HL-60 (cell line): ENCODE data around the gene AKT3.

Experiments used
- DNase-seq, 2 experiments: peaks; one replicate each; pipeline ENCODE4 v3.0.0-alpha.2; 2010 to 2020; ENCODE audit warnings: low read depth in 1 of 2, low spot score in 1 of 2
- H3K27ac ChIP-seq: fragments of 250-450 bp; sonication (Bioruptor Pico); replicated peaks from 2 replicates; pipeline ENCODE4 v1.5.1; 2020; ENCODE audit warnings: mild to moderate bottlenecking, moderate library complexity
- H3K27me3 ChIP-seq: fragments of 250-450 bp; sonication (Bioruptor Pico); 2 replicates; pipeline ENCODE4 v1.5.1; 2021; ENCODE audit warnings: mild to moderate bottlenecking, moderate library complexity; ENCODE audit not compliant: insufficient read depth, poor library complexity, severe bottlenecking
- H3K4me3 ChIP-seq: replicated peaks from 2 replicates; pipeline ENCODE4 v1.5.1; 2011; ENCODE audit warnings: mild to moderate bottlenecking, control low read depth, low read length; ENCODE audit not compliant: insufficient read depth
- CTCF ChIP-seq: IDR thresholded peaks from one replicate; pipeline ENCODE4 v1.5.1; 2011; ENCODE audit warnings: low read length, control low read depth, inconsistent platforms; ENCODE audit not compliant: insufficient read depth
- GABPA ChIP-seq: IDR thresholded peaks from 2 replicates; pipeline ENCODE4 v1.6.1; 2012; ENCODE audit warnings: low read depth
- POLR2AphosphoS5 ChIP-seq: IDR thresholded peaks from 2 replicates; pipeline ENCODE4 v1.6.1; 2012; ENCODE audit warnings: low read depth
- REST ChIP-seq: IDR thresholded peaks from 2 replicates; pipeline ENCODE4 v1.6.1; 2012; ENCODE audit warnings: low read depth; ENCODE audit not compliant: insufficient replicate concordance
- SPI1 ChIP-seq: IDR thresholded peaks from 2 replicates; pipeline ENCODE4 v1.6.1; 2012; ENCODE audit warnings: low read depth, mild to moderate bottlenecking, borderline replicate concordance

Gene AKT3

GRCh38 chr1:243465081-243465480, 385.0 kb downstream of the AKT3 start:
- no peak for DNase-seq
- Histone ChIP-seq H3K4me3 (no peak overlapping the region), H3K27ac (no peak overlapping the region), H3K27me3 (no peaks in the 10 kb centered on the region)
- TF ChIP-seq GABPA: no peak
- no peak for TF ChIP-seq POLR2AphosphoS5

- TF ChIP-seq REST (no peak), SPI1 (no peak), CTCF (no peak), GABPA (no peak), POLR2AphosphoS5 (no peak)
- no peak overlapping the region for H3K27ac ChIP-seq
- H3K27me3 ChIP-seq: no peaks in the 10 kb centered on the region
- no peak for DNase-seq
- no peak overlapping the region for H3K4me3 ChIP-seq
Measured at GRCh38 chr1:243462929-243463697, 386.9 kb downstream of the AKT3 start.

- H3K4me3 ChIP-seq: no peak overlapping the region
- TF ChIP-seq SPI1 (no peak), CTCF (no peak), POLR2AphosphoS5 (no peak), GABPA (no peak), REST (no peak)
- H3K27me3 ChIP-seq: no peaks in the 10 kb centered on the region
- H3K27ac ChIP-seq: no peak overlapping the region
- DNase-seq: no peak
Measured at GRCh38 chr1:243461700-243462099, 388.3 kb downstream of the AKT3 start.

GRCh38 chr1:243459059-243459458, 391.0 kb downstream of the AKT3 start:
- Histone ChIP-seq H3K4me3 (no peak overlapping the region), H3K27ac (peak overlapping the region; percentile 58), H3K27me3 (no peaks in the 10 kb centered on the region)
- DNase-seq: peak in 1 of 2 experiments; percentile 74
- no peak for TF ChIP-seq GABPA
- TF ChIP-seq SPI1: peak; percentile 100
